IMR-90 (cell line): ENCODE data around the gene CEP78. TPM values are rescaled to one million over a fixed set of nuclear protein-coding genes. Genes with fewer than 3 reads are reported as not detected.

Source experiments
- ATAC-seq: fragments of 200-7000 bp; cut with Tn5 transposase; 2 replicates; pipeline ENCODE4 v1.9.1; 2020; ENCODE audit warnings: low read depth, mild to moderate bottlenecking, moderate library complexity
- BruUV-seq: library from RNA; stranded (reverse); fragments of 400-500 nt; replicated peaks from 2 replicates; lab custom pipeline; 2021; lab: Mats Ljungman, UMichigan
- CTCF ChIA-PET: fragments of 300-600 bp; formaldehyde crosslinking; extraction: SDS; loops from one replicate; lab custom pipeline; 2021; ENCODE audit warnings: antibody characterized with exemption; lab: Yijun Ruan, JAX
- POLR2A ChIA-PET: fragments of 300-600 bp; sonication (Branson Sonifier 250); formaldehyde crosslinking; loops from one replicate; lab custom pipeline; 2022; ENCODE audit warnings: antibody characterized with exemption; ENCODE audit not compliant: unreplicated experiment; lab: Charles Lee
- DNase-seq: peaks from one replicate; pipeline ENCODE4 v3.0.0; 2013
- H2AFZ ChIP-seq: replicated peaks from 2 replicates; pipeline ENCODE3; 2013; ENCODE audit warnings: low read length, mild to moderate bottlenecking; ENCODE audit not compliant: poor library complexity
- H2AK5ac ChIP-seq: 2 replicates; pipeline ENCODE4 v1.6.1; 2013; ENCODE audit warnings: low read depth, low read length, inconsistent platforms
- H2AK9ac ChIP-seq: replicated peaks from 2 replicates; pipeline ENCODE3; 2013; ENCODE audit warnings: mild to moderate bottlenecking, low read depth, low read length, moderate library complexity; ENCODE audit not compliant: poor library complexity
- H2BK120ac ChIP-seq: 2 replicates; pipeline ENCODE4 v1.6.1; 2013; ENCODE audit warnings: low read depth, low read length, inconsistent platforms
- H2BK15ac ChIP-seq: 3 replicates; pipeline ENCODE4 v1.6.1; 2013; ENCODE audit warnings: low read depth, low read length, inconsistent platforms
- H2BK20ac ChIP-seq: 2 replicates; pipeline ENCODE4 v1.6.1; 2013; ENCODE audit warnings: low read depth, mild to moderate bottlenecking, inconsistent platforms, low read length, moderate library complexity
- H2BK5ac ChIP-seq: 2 replicates; pipeline ENCODE4 v1.6.1; 2013; ENCODE audit warnings: mild to moderate bottlenecking, low read depth, low read length, inconsistent platforms; ENCODE audit not compliant: poor library complexity, severe bottlenecking
- H3K14ac ChIP-seq: replicated peaks from 2 replicates; pipeline ENCODE4 v1.6.1; 2013; ENCODE audit warnings: low read depth, low read length, inconsistent platforms
- H3K18ac ChIP-seq: 2 replicates; pipeline ENCODE4 v1.6.1; 2013; ENCODE audit warnings: low read depth, low read length, control low read depth
- H3K23ac ChIP-seq: 2 replicates; pipeline ENCODE4 v1.6.1; 2013; ENCODE audit warnings: low read depth, low read length, inconsistent platforms
- H3K27ac ChIP-seq: 2 replicates; pipeline ENCODE4 v1.5.1; 2013; ENCODE audit warnings: mild to moderate bottlenecking, control low read depth, low read length; ENCODE audit not compliant: insufficient read depth
- H3K27me3 ChIP-seq: 2 replicates; pipeline ENCODE4 v1.6.1; 2013; ENCODE audit warnings: low read length; ENCODE audit not compliant: control insufficient read depth, insufficient read depth
- H3K36me3 ChIP-seq: 2 replicates; pipeline ENCODE4 v1.6.1; 2013; ENCODE audit warnings: low read length, mixed read lengths; ENCODE audit not compliant: control insufficient read depth, insufficient read depth
- H3K4ac ChIP-seq: 2 replicates; pipeline ENCODE4 v1.6.1; 2013; ENCODE audit warnings: low read depth, low read length, inconsistent platforms
- H3K4me1 ChIP-seq: 2 replicates; pipeline ENCODE4 v1.6.1; 2013; ENCODE audit warnings: low read length, mixed read lengths; ENCODE audit not compliant: control insufficient read depth, insufficient read depth
- H3K4me2 ChIP-seq: 2 replicates; pipeline ENCODE4 v1.6.1; 2013; ENCODE audit warnings: low read depth, mild to moderate bottlenecking, control low read depth, low read length, moderate library complexity
- H3K4me3 ChIP-seq: 2 replicates; pipeline ENCODE4 v1.5.1; 2013; ENCODE audit warnings: low read depth, mild to moderate bottlenecking, control low read depth, low read length, moderate library complexity; ENCODE audit not compliant: insufficient read depth
- H3K56ac ChIP-seq: 2 replicates; pipeline ENCODE4 v1.6.1; 2013; ENCODE audit warnings: low read length, inconsistent platforms; ENCODE audit not compliant: insufficient read depth; ENCODE audit errors: extremely low read depth
- H3K79me1 ChIP-seq, 2 experiments: 2 replicates each; pipeline ENCODE4 v1.6.1; 2013; ENCODE audit warnings: low read length in 2 of 2, inconsistent platforms in 1 of 2, low read depth in 1 of 2
- H3K9ac ChIP-seq: 2 replicates; pipeline ENCODE4 v1.6.1; 2013; ENCODE audit warnings: low read depth, low read length, control low read depth
- H3K9me1 ChIP-seq: 2 replicates; pipeline ENCODE4 v1.6.1; 2013; ENCODE audit warnings: low read length, inconsistent platforms; ENCODE audit not compliant: insufficient read depth
- H3K9me3 ChIP-seq: 2 replicates; pipeline ENCODE4 v1.6.1; 2013; ENCODE audit warnings: low read length; ENCODE audit not compliant: control insufficient read depth, insufficient read depth
- H4K20me1 ChIP-seq: 2 replicates; pipeline ENCODE4 v1.6.1; 2013; ENCODE audit warnings: low read length, inconsistent platforms; ENCODE audit not compliant: insufficient read depth
- H4K5ac ChIP-seq: 2 replicates; pipeline ENCODE4 v1.6.1; 2013; ENCODE audit warnings: mild to moderate bottlenecking, low read depth, low read length, control low read depth
- H4K8ac ChIP-seq, 2 experiments: 2 replicates each; pipeline ENCODE4 v1.6.1; 2013; ENCODE audit warnings: low read depth in 2 of 2, low read length in 2 of 2, control low read depth in 1 of 2, inconsistent platforms in 1 of 2
- H4K91ac ChIP-seq: 2 replicates; pipeline ENCODE4 v1.6.1; 2013; ENCODE audit warnings: low read depth, low read length, inconsistent platforms; ENCODE audit not compliant: insufficient read depth
- BHLHE40 ChIP-seq: fragments of 150-350 bp; IDR thresholded peaks from 2 replicates; pipeline ENCODE4 v1.6.1; 2016; ENCODE audit warnings: mild to moderate bottlenecking, low read depth, low read length
- CEBPB ChIP-seq: IDR thresholded peaks from 2 replicates; pipeline ENCODE4 v1.6.1; 2012; ENCODE audit warnings: low read depth, low read length, improper control_type of control experiment
- CHD1 ChIP-seq: IDR thresholded peaks from 2 replicates; pipeline ENCODE4 v1.6.1; 2012; ENCODE audit warnings: low read depth, low read length, improper control_type of control experiment
- ELK1 ChIP-seq: fragments of 150-350 bp; IDR thresholded peaks from 2 replicates; pipeline ENCODE4 v1.6.1; 2016; ENCODE audit warnings: low read depth, mild to moderate bottlenecking, low read length, moderate library complexity, borderline replicate concordance
- FOS ChIP-seq: fragments of 150-350 bp; IDR thresholded peaks from 2 replicates; pipeline ENCODE4 v1.6.1; 2016; ENCODE audit warnings: low read depth, low read length
- MAFK ChIP-seq: IDR thresholded peaks from 2 replicates; pipeline ENCODE4 v1.6.1; 2012; ENCODE audit warnings: low read depth, low read length, improper control_type of control experiment
- MAZ ChIP-seq: IDR thresholded peaks from 2 replicates; pipeline ENCODE4 v1.6.1; 2012; ENCODE audit warnings: low read depth, mild to moderate bottlenecking, low read length, improper control_type of control experiment, moderate library complexity, borderline replicate concordance
- MXI1 ChIP-seq: IDR thresholded peaks from 2 replicates; pipeline ENCODE4 v1.6.1; 2012; ENCODE audit warnings: low read depth, mild to moderate bottlenecking, low read length, moderate library complexity, borderline replicate concordance
- NFE2L2 ChIP-seq: fragments of 150-350 bp; IDR thresholded peaks from 2 replicates; pipeline ENCODE4 v1.6.1; 2016; ENCODE audit warnings: low read depth, mild to moderate bottlenecking, low read length
- RAD21 ChIP-seq: IDR thresholded peaks from 2 replicates; pipeline ENCODE4 v1.6.1; 2012; ENCODE audit warnings: low read length, improper control_type of control experiment
- RCOR1 ChIP-seq: IDR thresholded peaks from 2 replicates; pipeline ENCODE4 v1.6.1; 2012; ENCODE audit warnings: mild to moderate bottlenecking, low read length, improper control_type of control experiment; ENCODE audit not compliant: insufficient replicate concordance
- RFX5 ChIP-seq: IDR thresholded peaks from 2 replicates; pipeline ENCODE4 v1.8.0; 2012; ENCODE audit warnings: low read depth, mild to moderate bottlenecking, low read length, moderate library complexity
- SMC3 ChIP-seq: fragments of 150-350 bp; IDR thresholded peaks from 2 replicates; pipeline ENCODE4 v1.6.1; 2016; ENCODE audit warnings: low read depth, mild to moderate bottlenecking, antibody characterized with exemption, low read length, moderate library complexity
- USF2 ChIP-seq: fragments of 150-350 bp; IDR thresholded peaks from 2 replicates; pipeline ENCODE4 v1.6.1; 2017; ENCODE audit warnings: mild to moderate bottlenecking, antibody characterized with exemption, low read length, low read depth
- WGBS, 2 experiments: methylation state at CpG; one replicate each; pipeline versions ENCODE4 v1.1.5 to v1.1.7; 2013; ENCODE audit warnings: missing lambda C conversion rate in 2 of 2; ENCODE audit not compliant: insufficient read length in 1 of 2; ENCODE audit errors: extremely low coverage in 2 of 2; 5-methylcytosine and 5-hydroxymethylcytosine counted together
- dilution Hi-C: fragments of 300-500 bp; cut with HindIII; formaldehyde crosslinking; loops from one replicate; pipeline ENCODE4 v1.14.3; 2018; ENCODE audit warnings: low sequenced_read_pairs; ENCODE audit not compliant: unreplicated experiment
- in situ Hi-C: fragments of 300-500 bp; cut with MboI; formaldehyde crosslinking; loops from 3 replicates; pipeline ENCODE4 v1.14.3; 2019; ENCODE audit warnings: low sequenced_read_pairs, inconsistent platforms, mixed read lengths
- intact Hi-C: fragments of 100-400 bp; cut with micrococcal nuclease; formaldehyde crosslinking; loops from 2 replicates; pipeline ENCODE4 v1.10.0; 2022
- polyA plus RNA-seq, 3 experiments: library from polyadenylated mRNA; depleted of rRNA; stranded (reverse); fragments of >200 nt; gene quantifications; 2 replicates each; pipeline ENCODE4 v1.2.3, GENCODE V29; 2012; ENCODE audit warnings: low replicate concordance in 1 of 3
- total RNA-seq: library from RNA; depleted of rRNA; stranded (reverse); fragments of >200 nt; gene quantifications from 2 replicates; pipeline ENCODE4 v1.2.3, GENCODE V29; 2012

Gene CEP78
- total and polyA plus RNA-seq, 2 of the 4 experiments (the other 2 are of a cell fraction) = 9.2 to 18.3 TPM

- dilution Hi-C loops (no loop called here), intact Hi-C loops (no loop called here), in situ Hi-C loops (no loop called here)
- Histone ChIP-seq H2BK20ac (no peak overlapping the region), H2BK15ac (no peak overlapping the region), H2AFZ (no peak overlapping the region), H4K8ac (no peak overlapping the region), H3K4me1 (no peaks in the 10 kb centered on the region), H2BK120ac (no peak overlapping the region), H2BK5ac (no peak overlapping the region), H3K14ac (no peak overlapping the region), H3K79me1 (no peaks in the 10 kb centered on the region), H4K91ac (no peak overlapping the region), H3K18ac (no peak overlapping the region), H2AK5ac (no peak overlapping the region), H3K9me1 (no peaks in the 10 kb centered on the region), H3K23ac (no peak overlapping the region), H3K4me3 (no peak overlapping the region), H3K27ac (no peak overlapping the region), H3K4ac (no peak overlapping the region), H4K5ac (no peak overlapping the region), H3K4me2 (no peak overlapping the region), H3K27me3 (no peaks in the 10 kb centered on the region; the same call in 1 of the 2 replicates), H3K36me3 (no peaks in the 10 kb centered on the region), H3K9ac (no peak overlapping the region), H3K56ac (no peak overlapping the region), H4K20me1 (no peaks in the 10 kb centered on the region), H2AK9ac (no peak overlapping the region), H3K9me3 (no peaks in the 10 kb centered on the region)
- CTCF ChIA-PET = interaction anchor here (1.3 kb wide), 1 partner anchor 13 kb away, joined by 3 read pairs; no protein-coding TSS in a partner anchor
- WGBS, 2 experiments = no CpG with 5 or more reads among the region's 5 CpGs
- TF ChIP-seq ELK1 = no peak
- TF ChIP-seq BHLHE40 = no peak
- TF ChIP-seq RCOR1 = no peak
- no peak for TF ChIP-seq RAD21
- no peak for TF ChIP-seq CEBPB
- TF ChIP-seq USF2 = no peak
- no peak for TF ChIP-seq MXI1
- TF ChIP-seq CHD1 = no peak
- no peak for TF ChIP-seq MAZ
- TF ChIP-seq SMC3 = no peak
- TF ChIP-seq FOS = no peak
- no peak for TF ChIP-seq MAFK
- TF ChIP-seq RFX5 = no peak
- no peak for TF ChIP-seq NFE2L2
- no peak for ATAC-seq
- BruUV-seq = no TSS peak
- DNase-seq = no peak
- POLR2A ChIA-PET = no interaction called here
Observed at GRCh38 chr9:78189001-78189400, 46.9 kb upstream of the CEP78 start.
